Measurements from ENCODE around the gene CPT1B.
A peak's percentile ranks its signal among the peaks of the same experiment; 100 is the strongest.
"Not testable (repeated sequence)": the region's sequence is repeated elsewhere in the genome, so short reads cannot be mapped to it uniquely, and the experiment has no call there.

CPT1B gene

GRCh38 chr22:50526108-50526833 is 52.0 kb downstream of the CPT1B start:
- peak; percentile 57 for DNase-seq

- DNase-seq: no peak
Observed at GRCh38 chr22:50525858-50526107, 52.4 kb downstream of the CPT1B start.

DNA sequence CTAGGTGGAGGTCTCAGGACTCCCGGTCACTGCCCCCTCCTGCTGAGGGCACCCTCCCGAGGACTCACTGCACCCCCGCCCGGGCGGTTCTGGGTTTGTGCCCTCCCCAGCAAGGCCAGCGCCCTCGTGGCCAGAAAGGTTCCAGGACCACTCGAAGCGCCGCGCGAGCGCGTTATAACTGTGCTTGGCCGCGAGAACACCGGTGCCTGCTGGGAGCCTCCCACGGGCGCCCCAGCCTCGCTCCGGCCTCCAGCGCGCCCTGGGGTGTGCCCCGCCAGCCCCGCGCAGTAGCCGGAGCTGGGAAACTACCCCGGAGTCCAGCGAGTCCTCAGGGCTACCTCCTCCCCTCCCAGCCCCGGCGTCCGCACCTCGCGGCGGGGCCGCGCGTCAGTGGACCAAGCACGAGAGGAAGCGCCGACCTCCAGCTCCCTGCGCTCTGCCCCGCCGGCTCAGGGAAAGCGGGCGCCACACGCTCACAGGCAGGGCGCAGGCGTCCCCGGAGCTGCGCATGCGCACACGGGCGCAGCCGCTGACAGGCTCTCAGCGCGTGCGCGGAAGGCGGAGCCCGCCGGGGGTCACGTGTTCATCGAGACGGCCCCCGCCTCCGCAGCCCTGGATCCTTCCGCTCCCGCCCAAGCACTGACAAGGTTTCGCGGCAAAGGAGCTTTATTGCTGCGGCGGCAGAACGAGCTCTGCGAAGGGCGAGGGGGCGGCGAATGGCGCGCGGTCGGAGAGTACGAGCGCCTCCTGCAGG is 52.9 kb downstream of the CPT1B start, which contains the start of gene SCO2:
TSS of gene SCO2 (minus strand) at position 495 of the 754 bp plus-strand sequence. CDS start 1,187 bp downstream, outside the sequence.
- DNase-seq: peak; percentile 96

- no peak for DNase-seq
Observed at GRCh38 chr22:50524676-50525103, 53.5 kb downstream of the CPT1B start.

GRCh38 chr22:50523806-50524675 is 54.2 kb downstream of the CPT1B start:
- DNase-seq: no peak

- DNase-seq: no peak
Observed at GRCh38 chr22:50523458-50523805, 54.8 kb downstream of the CPT1B start.

- DNase-seq: no peak
Observed at GRCh38 chr22:50522806-50523438, 55.3 kb downstream of the CPT1B start.

GRCh38 chr22:50522208-50522805 is 55.9 kb downstream of the CPT1B start:
- no peak for DNase-seq

- DNase-seq: no peak
Observed at GRCh38 chr22:50521710-50522109, 56.5 kb downstream of the CPT1B start.

GRCh38 chr22:50520826-50521453 is 57.3 kb downstream of the CPT1B start:
- DNase-seq: no peak

DNA sequence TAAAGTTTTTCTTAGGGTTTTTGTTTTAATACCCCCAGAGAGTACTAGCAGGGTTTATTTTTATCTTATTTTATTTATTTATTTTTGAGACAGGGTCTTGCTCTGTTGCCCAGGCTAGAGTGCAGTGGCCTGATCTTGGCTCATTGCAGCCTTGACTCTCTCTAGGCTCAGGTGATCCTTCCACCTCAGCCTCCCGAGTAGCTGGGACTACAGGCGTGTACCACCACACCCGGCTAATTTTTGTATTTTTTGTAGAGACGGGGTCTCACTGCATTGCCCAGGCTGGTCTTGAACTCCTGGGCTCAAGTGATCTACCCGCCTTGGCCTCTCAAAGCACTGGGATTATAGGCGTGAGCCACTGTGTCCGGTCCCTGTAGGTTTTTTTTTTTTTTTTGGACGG is 58.0 kb downstream of the CPT1B start:
- DNase-seq: not testable (repeated sequence)

DNA sequence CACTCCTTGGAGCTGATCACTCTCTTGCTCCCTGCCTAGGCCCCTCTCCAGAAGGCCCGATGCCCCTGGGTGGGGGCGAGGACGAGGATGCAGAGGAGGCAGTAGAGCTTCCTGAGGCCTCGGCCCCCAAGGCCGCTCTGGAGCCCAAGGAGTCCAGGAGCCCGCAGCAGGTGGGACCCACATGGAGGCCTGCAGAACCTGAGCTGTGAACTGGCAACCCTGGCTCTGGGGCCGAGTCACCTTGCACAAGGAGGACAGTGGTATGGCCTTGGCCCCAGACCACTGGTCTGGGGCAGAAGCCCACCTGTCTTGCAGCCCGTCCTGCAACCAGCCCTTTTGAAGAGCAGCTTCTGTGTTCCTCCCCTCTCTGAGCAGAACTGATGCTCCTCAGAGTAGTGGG is 59.1 kb downstream of the CPT1B start:
- no peak for DNase-seq

Measured in midbrain (tissue), 1 donor.